ENCODE results near the gene CEP85L. TPM values are rescaled to one million over a fixed set of nuclear protein-coding genes. Genes with fewer than 3 reads are reported as not detected.
A peak's percentile ranks its signal among the peaks of the same experiment; 100 is the strongest.

Gene CEP85L
- total and polyA plus RNA-seq, 2 of the 13 experiments (the other 11 are each of a cell fraction or from before 2014, with no cell fraction given), result 0.44 to 1.7 TPM

GRCh38 chr6:118618676-118619377 lies 32.6 kb downstream of the CEP85L start (continued):
- TF ChIP-seq FUBP1 (CRISPR knock-in tag; IDR thresholded peaks at IDR 0.05; ENCODE audit: borderline replicate concordance), result no peak
- TF ChIP-seq MXD4 (CRISPR knock-in tag; IDR thresholded peaks at IDR 0.05), result no peak
- no peak for TF ChIP-seq MTA1 (CRISPR knock-in tag; IDR thresholded peaks at IDR 0.05; ENCODE audit: borderline replicate concordance)
- TF ChIP-seq ZNF225 (CRISPR knock-in tag; IDR thresholded peaks at IDR 0.05), result no peak
- TF ChIP-seq HNRNPH1 (optimal IDR thresholded peaks at IDR 0.05; ENCODE audit: low read depth, low read length), result no peak
- TF ChIP-seq ZNF557 (CRISPR knock-in tag; IDR thresholded peaks at IDR 0.05), result no peak
- no peak for TF ChIP-seq SATB2 (CRISPR knock-in tag; IDR thresholded peaks at IDR 0.05)
- no peak for TF ChIP-seq NR2F2 (IDR thresholded peaks at IDR 0.05; ENCODE audit: borderline replicate concordance, low read depth)
- TF ChIP-seq JARID2 (CRISPR knock-in tag; IDR thresholded peaks at IDR 0.05; ENCODE audit: insufficient replicate concordance), result no peak
- TF ChIP-seq KDM2A (CRISPR knock-in tag; IDR thresholded peaks at IDR 0.05; ENCODE audit: borderline replicate concordance, low read depth), result peak; percentile 26; the same call in 1 of the 2 replicates
- no peak for TF ChIP-seq ZNF431 (CRISPR knock-in tag; IDR thresholded peaks at IDR 0.05; ENCODE audit: borderline replicate concordance, low read depth)
- TF ChIP-seq SRSF4 (IDR thresholded peaks at IDR 0.05; ENCODE audit: low read depth, low read length, poor library complexity, severe bottlenecking), result no peak
- no peak for TF ChIP-seq ZNF232 (CRISPR knock-in tag; IDR thresholded peaks at IDR 0.05; ENCODE audit: borderline replicate concordance)
- no peak for TF ChIP-seq RNF2 (conservative IDR thresholded peaks at IDR 0.05; ENCODE audit: low read depth)
- TF ChIP-seq HNRNPL (IDR thresholded peaks at IDR 0.05; ENCODE audit: low read depth, low read length), result 0 out of 2 replicates have a peak, but pooled peaks have one; percentile 44
- TF ChIP-seq MED1 (CRISPR knock-in tag; IDR thresholded peaks at IDR 0.05), result 0 out of 2 replicates have a peak, but pooled peaks have one; percentile 18
- no peak for TF ChIP-seq GABPA (IDR thresholded peaks at IDR 0.05; ENCODE audit: low read depth, low read length)
- no peak for TF ChIP-seq GABPA (CRISPR knock-in tag; IDR thresholded peaks at IDR 0.05; ENCODE audit: low read depth)
- no peak for TF ChIP-seq ZNF766 (CRISPR knock-in tag; IDR thresholded peaks at IDR 0.05; ENCODE audit: borderline replicate concordance)
- 0 out of 2 replicates have a peak, but pooled peaks have one; percentile 35 for TF ChIP-seq NR0B2 (CRISPR knock-in tag; IDR thresholded peaks at IDR 0.05)
- 0 out of 2 replicates have a peak, but pooled peaks have one; percentile 27 for TF ChIP-seq ZNF773 (CRISPR knock-in tag; IDR thresholded peaks at IDR 0.05; ENCODE audit: borderline replicate concordance)
- no peak for TF ChIP-seq NCOA2 (CRISPR knock-in tag; IDR thresholded peaks at IDR 0.05)
- TF ChIP-seq KDM5B (CRISPR knock-in tag; IDR thresholded peaks at IDR 0.05; ENCODE audit: borderline replicate concordance), result no peak

Measured in HepG2 (cell line).